HCT116 (cell line): ENCODE data around the gene RNPEPL1. TPM values are rescaled to one million over a fixed set of nuclear protein-coding genes. Genes with fewer than 3 reads are reported as not detected.
A peak's percentile ranks its signal among the peaks of the same experiment; 100 is the strongest.

ENCODE experiments used
- ATAC-seq: fragments of 200-7000 bp; cut with Tn5 transposase; 2 replicates; pipeline ENCODE4 v1.9.1; 2020; ENCODE audit warnings: mild to moderate bottlenecking, moderate library complexity
- BruUV-seq: library from RNA; stranded (reverse); fragments of 400-500 nt; replicated peaks from 2 replicates; lab custom pipeline; 2021; lab: Mats Ljungman, UMichigan
- CTCF ChIA-PET: fragments of 300-600 bp; sonication (Branson Sonifier 250); formaldehyde crosslinking; loops from one replicate; lab custom pipeline; 2021; ENCODE audit warnings: antibody characterized with exemption; lab: Charles Lee
- POLR2A ChIA-PET: fragments of 300-600, 350-600 bp; sonication (Branson Sonifier 250); formaldehyde crosslinking; loops from one replicate; lab custom pipeline; 2021; ENCODE audit warnings: antibody characterized with exemption; lab: Charles Lee
- RAD21 ChIA-PET, 2 experiments: fragments of 300-600 bp; sonication (Branson Sonifier 250); formaldehyde crosslinking; loops; one replicate each; lab custom pipeline; 2023; ENCODE audit warnings: low total read pairs in 2 of 2; ENCODE audit not compliant: uncharacterized antibody in 2 of 2, unreplicated experiment in 2 of 2, low non-redundant PET in 1 of 2; lab: Charles Lee
- DNase-seq: peaks from one replicate; pipeline ENCODE4 v3.0.0-alpha.2; 2010; ENCODE audit warnings: low read depth, low spot score
- H2AFZ ChIP-seq: fragments of 200-600 bp; shearing (Covaris generic), sonication (generic); 2 replicates; pipeline ENCODE4 v1.6.1; 2017; ENCODE audit warnings: low read depth, mixed run types, mixed read lengths, antibody characterized with exemption, low read length; ENCODE audit not compliant: poor library complexity, severe bottlenecking
- H3K27ac ChIP-seq: 2 replicates; pipeline ENCODE4 v1.5.1; 2012; ENCODE audit warnings: low read depth, low read length
- H3K27me3 ChIP-seq: fragments of 200-600 bp; sonication (generic); 2 replicates; pipeline ENCODE4 v1.6.1; 2016; ENCODE audit warnings: mixed run types, low read length, mixed read lengths; ENCODE audit not compliant: insufficient read depth
- H3K36me3 ChIP-seq, 2 experiments: fragments of 200-500 bp in 1 of 2; fragments of 200-600 bp in 1 of 2; sonication (Bioruptor generic) in 1 of 2; sonication (generic) in 1 of 2; 2 replicates each; pipeline versions ENCODE4 v1.5.1 to v1.6.1; 2014 to 2016; ENCODE audit warnings: low read length in 2 of 2, inconsistent platforms in 1 of 2, mixed read lengths in 1 of 2, mixed run types in 1 of 2; ENCODE audit not compliant: insufficient read depth in 2 of 2, control insufficient read depth in 1 of 2
- H3K4me1 ChIP-seq, 2 experiments: fragments of 200-600 bp in 1 of 2; sonication (generic) in 1 of 2; 2 replicates each; pipeline versions ENCODE4 v1.5.1 to v1.6.1; 2012 to 2017; ENCODE audit warnings: low read length in 2 of 2, inconsistent platforms in 1 of 2, mild to moderate bottlenecking in 1 of 2, mixed read lengths in 1 of 2, mixed run types in 1 of 2, moderate library complexity in 1 of 2; ENCODE audit not compliant: insufficient read depth in 2 of 2, control insufficient read depth in 1 of 2
- H3K4me2 ChIP-seq: fragments of 200-600 bp; sonication (generic); 2 replicates; pipeline ENCODE4 v1.6.1; 2017; ENCODE audit warnings: mixed run types, low read length, mixed read lengths
- H3K4me3 ChIP-seq, 2 experiments: fragments of 200-600 bp in 1 of 2; sonication (generic) in 1 of 2; replicated peaks in 1 of 2; 2 replicates each; pipeline ENCODE4 v1.5.1; 2011 to 2016; ENCODE audit warnings: low read length in 2 of 2, control low read depth in 1 of 2, low read depth in 1 of 2, mild to moderate bottlenecking in 1 of 2, mixed read lengths in 1 of 2, mixed run types in 1 of 2
- H3K79me2 ChIP-seq: fragments of 200-600 bp; sonication (generic); 2 replicates; pipeline ENCODE4 v1.6.1; 2017; ENCODE audit warnings: mild to moderate bottlenecking, mixed run types, low read length, moderate library complexity, mixed read lengths; ENCODE audit not compliant: insufficient read depth
- H3K9ac ChIP-seq: fragments of 200-600 bp; sonication (generic); 2 replicates; pipeline ENCODE4 v1.6.1; 2016; ENCODE audit warnings: low read length, mixed read lengths
- H3K9me2 ChIP-seq: fragments of 200-600 bp; sonication (generic), shearing (Covaris generic); 2 replicates; pipeline ENCODE4 v1.6.1; 2017; ENCODE audit warnings: mixed run types, mild to moderate bottlenecking, moderate library complexity; ENCODE audit not compliant: insufficient read depth
- H3K9me3 ChIP-seq, 2 experiments: fragments of 200-500 bp in 1 of 2; fragments of 200-600 bp in 1 of 2; sonication (Bioruptor generic) in 1 of 2; sonication (generic) in 1 of 2; 2 replicates each; pipeline ENCODE4 v1.6.1; 2014 to 2017; ENCODE audit warnings: low read length in 2 of 2, mixed read lengths in 2 of 2, inconsistent platforms in 1 of 2, low read depth in 1 of 2, mild to moderate bottlenecking in 1 of 2, mixed run types in 1 of 2, moderate library complexity in 1 of 2; ENCODE audit not compliant: control insufficient read depth in 1 of 2, insufficient read depth in 1 of 2
- H4K20me1 ChIP-seq: fragments of 200-600 bp; sonication (generic), shearing (Covaris generic); 2 replicates; pipeline ENCODE4 v1.6.1; 2017; ENCODE audit warnings: mixed run types, mild to moderate bottlenecking, moderate library complexity; ENCODE audit not compliant: insufficient read depth
- CBX3 ChIP-seq: IDR thresholded peaks from 2 replicates; pipeline ENCODE4 v1.6.1; 2012; ENCODE audit warnings: low read depth
- CEBPB ChIP-seq: IDR thresholded peaks from 2 replicates; pipeline ENCODE4 v1.6.1; 2012; ENCODE audit warnings: low read depth
- EGR1 ChIP-seq: IDR thresholded peaks from 2 replicates; pipeline ENCODE4 v1.6.1; 2012; ENCODE audit warnings: low read depth
- ELF1 ChIP-seq: IDR thresholded peaks from 2 replicates; pipeline ENCODE4 v1.6.1; 2012; ENCODE audit warnings: low read depth, borderline replicate concordance
- EZH2 ChIP-seq: fragments of 200-600 bp; sonication (generic); IDR thresholded peaks from 2 replicates; pipeline ENCODE4 v1.6.1; 2017; ENCODE audit warnings: antibody characterized with exemption, mixed run types
- EZH2phosphoT487 ChIP-seq: fragments of 200-600 bp; IDR thresholded peaks from 2 replicates; pipeline ENCODE4 v1.6.1; 2018; ENCODE audit warnings: antibody characterized with exemption, borderline replicate concordance
- FOSL1 ChIP-seq: IDR thresholded peaks from 2 replicates; pipeline ENCODE4 v1.6.1; 2012; ENCODE audit warnings: low read depth
- JUND ChIP-seq: IDR thresholded peaks from 2 replicates; pipeline ENCODE4 v1.6.1; 2012
- POLR2A ChIP-seq: IDR thresholded peaks from 2 replicates; pipeline ENCODE4 v1.7.0; 2011; ENCODE audit warnings: borderline replicate concordance; ENCODE audit not compliant: insufficient read depth, insufficient read length; ENCODE audit errors: extremely low read depth
- POLR2AphosphoS5 ChIP-seq: IDR thresholded peaks from 2 replicates; pipeline ENCODE4 v1.6.1; 2011; ENCODE audit warnings: mild to moderate bottlenecking, low read depth, low read length, moderate library complexity
- RAD21 ChIP-seq: IDR thresholded peaks from 2 replicates; pipeline ENCODE4 v1.6.1; 2012; ENCODE audit warnings: low read depth, mild to moderate bottlenecking
- SIN3A ChIP-seq: IDR thresholded peaks from 2 replicates; pipeline ENCODE4 v1.6.1; 2012; ENCODE audit warnings: low read depth
- SRF ChIP-seq: IDR thresholded peaks from 2 replicates; pipeline ENCODE4 v1.6.1; 2012; ENCODE audit warnings: low read depth
- YY1 ChIP-seq: IDR thresholded peaks from 2 replicates; pipeline ENCODE4 v1.6.1; 2011; ENCODE audit warnings: low read length, low read depth, moderate library complexity, mild to moderate bottlenecking; ENCODE audit not compliant: insufficient replicate concordance; ENCODE audit errors: extremely low read depth
- ZFX ChIP-seq: fragments of 450-650 bp; IDR thresholded peaks from 2 replicates; pipeline ENCODE4 v1.6.1; 2017
- ZNF274 ChIP-seq: fragments of 200-500 bp; sonication (Bioruptor generic); IDR thresholded peaks from 2 replicates; pipeline ENCODE4 v1.6.1; 2014; ENCODE audit warnings: mild to moderate bottlenecking, low read depth, low read length, inconsistent platforms
- intact Hi-C: fragments of 100-400 bp; cut with micrococcal nuclease; formaldehyde crosslinking; loops from 2 replicates; pipeline ENCODE4 v1.10.0; 2022
- total RNA-seq: library from RNA; stranded (reverse); gene quantifications from one replicate; pipeline ENCODE4 v1.2.1, GENCODE V29; 2021; ENCODE audit not compliant: unreplicated experiment
- TF ChIP-seq, protein P1 (sequence below), 3 experiments: fragments of 200-600 bp in 1 of 3; sonication (generic) in 1 of 3; IDR thresholded peaks in 2 of 3; conservative IDR thresholded peaks in 1 of 3; 2 replicates each; pipeline ENCODE4 v1.5.1; 2012 to 2017; ENCODE audit warnings: low read depth in 2 of 3, low read length in 2 of 3, antibody characterized with exemption in 1 of 3, borderline replicate concordance in 1 of 3, control low read depth in 1 of 3, mild to moderate bottlenecking in 1 of 3, mixed read lengths in 1 of 3, mixed run types in 1 of 3, moderate library complexity in 1 of 3; ENCODE audit not compliant: insufficient read depth in 1 of 3
- TF ChIP-seq, protein P2 (sequence below): IDR thresholded peaks from 2 replicates; pipeline ENCODE4 v1.6.1; 2012

The RNPEPL1 gene
- total RNA-seq, 1 experiment from 2014 or later, result 49.7 TPM

DNA sequence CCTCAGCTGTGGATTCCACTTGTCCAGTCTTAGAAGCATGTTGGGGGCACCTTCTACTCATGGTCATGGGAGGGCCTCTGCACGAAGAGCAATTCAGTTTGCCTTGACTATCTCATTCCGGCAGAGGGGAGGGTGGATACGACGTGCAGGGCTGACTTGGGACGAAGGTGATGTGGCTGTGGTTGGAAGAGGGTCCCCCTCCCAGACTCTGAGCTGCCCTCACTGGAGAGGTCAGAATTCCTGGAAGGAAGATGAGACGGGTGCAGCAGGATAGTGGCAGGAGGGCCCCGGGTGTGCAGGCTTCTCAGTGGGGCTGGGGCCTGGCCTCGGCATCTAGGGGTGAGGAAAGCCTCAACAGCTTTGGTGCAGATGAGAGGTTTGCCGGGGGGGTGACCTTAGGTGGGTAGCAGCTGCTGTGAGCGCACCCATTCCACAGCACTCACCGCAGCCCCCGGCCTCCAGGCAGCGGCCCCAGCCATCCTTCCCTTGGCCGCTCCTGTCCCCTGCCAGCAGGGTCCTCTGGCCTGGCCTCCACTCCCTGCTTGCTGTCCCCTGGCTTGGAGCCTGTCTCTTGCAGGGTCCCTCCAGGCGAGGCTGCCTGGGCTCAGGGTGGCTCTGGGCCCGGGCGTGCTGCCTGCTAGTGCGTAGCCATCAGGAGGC lies 3.2 kb downstream of the RNPEPL1 start:
- no peak overlapping the region for H3K4me3 ChIP-seq
- TF ChIP-seq ZFX, result no peak
- TF ChIP-seq YY1, result no peak
- TF ChIP-seq EZH2phosphoT487, result no peak
- no peak for TF ChIP-seq POLR2AphosphoS5
- TF ChIP-seq FOSL1, result no peak
- no peak for TF ChIP-seq CEBPB
- TF ChIP-seq RAD21, result no peak
- no peak for TF ChIP-seq SIN3A
- TF ChIP-seq ZNF274, result no peak
- no peak for TF ChIP-seq CBX3
- TF ChIP-seq, protein P1, sequence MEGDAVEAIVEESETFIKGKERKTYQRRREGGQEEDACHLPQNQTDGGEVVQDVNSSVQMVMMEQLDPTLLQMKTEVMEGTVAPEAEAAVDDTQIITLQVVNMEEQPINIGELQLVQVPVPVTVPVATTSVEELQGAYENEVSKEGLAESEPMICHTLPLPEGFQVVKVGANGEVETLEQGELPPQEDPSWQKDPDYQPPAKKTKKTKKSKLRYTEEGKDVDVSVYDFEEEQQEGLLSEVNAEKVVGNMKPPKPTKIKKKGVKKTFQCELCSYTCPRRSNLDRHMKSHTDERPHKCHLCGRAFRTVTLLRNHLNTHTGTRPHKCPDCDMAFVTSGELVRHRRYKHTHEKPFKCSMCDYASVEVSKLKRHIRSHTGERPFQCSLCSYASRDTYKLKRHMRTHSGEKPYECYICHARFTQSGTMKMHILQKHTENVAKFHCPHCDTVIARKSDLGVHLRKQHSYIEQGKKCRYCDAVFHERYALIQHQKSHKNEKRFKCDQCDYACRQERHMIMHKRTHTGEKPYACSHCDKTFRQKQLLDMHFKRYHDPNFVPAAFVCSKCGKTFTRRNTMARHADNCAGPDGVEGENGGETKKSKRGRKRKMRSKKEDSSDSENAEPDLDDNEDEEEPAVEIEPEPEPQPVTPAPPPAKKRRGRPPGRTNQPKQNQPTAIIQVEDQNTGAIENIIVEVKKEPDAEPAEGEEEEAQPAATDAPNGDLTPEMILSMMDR (IDR thresholded peaks at IDR 0.05 in 2 of 3, conservative IDR thresholded peaks at IDR 0.05 in 1 of 3; ENCODE audit: borderline replicate concordance in 1 of 3, insufficient read depth in 1 of 3, low read depth in 2 of 3, low read length in 2 of 3), result no peak
- TF ChIP-seq EZH2, result no peak
- TF ChIP-seq, protein P2, sequence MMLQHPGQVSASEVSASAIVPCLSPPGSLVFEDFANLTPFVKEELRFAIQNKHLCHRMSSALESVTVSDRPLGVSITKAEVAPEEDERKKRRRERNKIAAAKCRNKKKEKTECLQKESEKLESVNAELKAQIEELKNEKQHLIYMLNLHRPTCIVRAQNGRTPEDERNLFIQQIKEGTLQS, result no peak
- TF ChIP-seq EGR1, result no peak
- TF ChIP-seq POLR2A, result no peak
- TF ChIP-seq ELF1, result no peak
- no peak for TF ChIP-seq SRF
- no peak for TF ChIP-seq JUND
- TF ChIP-seq, all 23 proteins: peak for 0
- Histone ChIP-seq H4K20me1 (no peaks in the 10 kb centered on the region), H3K4me1 (peaks cover 22 to 35% of the 10 kb centered on the region in 2 experiments), H3K4me2 (no peak overlapping the region), H2AFZ (no peak overlapping the region), H3K79me2 (peaks cover 35% of the 10 kb centered on the region; the same call in 1 of the 2 replicates), H3K9ac (no peak overlapping the region), H3K9me2 (no peaks in the 10 kb centered on the region), H3K36me3 (no peaks in the 10 kb centered on the region), H3K27ac (no peak overlapping the region), H3K27me3 (no peaks in the 10 kb centered on the region), H3K9me3 (no peaks in the 10 kb centered on the region)
- intact Hi-C loops, result no loop called here
- ChIA-PET RAD21 (no interaction called here), POLR2A (interaction anchor here (0.8 kb wide), 1 partner anchor 15 kb away, joined by 3 read pairs; the partner anchor contains the start of gene CAPN10), CTCF (no interaction called here)
- ATAC-seq, result no peak
- TSS peak; percentile 9 for BruUV-seq
- DNase-seq, result no peak
